Mononuclear cell (primary cell): ENCODE data around the gene C16orf74. TPM values are rescaled to one million over a fixed set of nuclear protein-coding genes. Genes with fewer than 3 reads are reported as not detected.

Experiments
- H3K27me3 ChIP-seq: 2 replicates; pipeline ENCODE4 v1.6.0; 2011; ENCODE audit warnings: low read length, control low read depth; ENCODE audit not compliant: insufficient read depth
- H3K4me1 ChIP-seq: 2 replicates; pipeline ENCODE4 v1.5.1; 2011; ENCODE audit warnings: mild to moderate bottlenecking, low read length, control low read depth; ENCODE audit not compliant: insufficient read depth
- H3K4me3 ChIP-seq: 2 replicates; pipeline ENCODE4 v1.5.1; 2011; ENCODE audit warnings: mild to moderate bottlenecking, low read length, moderate library complexity
- H3K9me3 ChIP-seq: 2 replicates; pipeline ENCODE4 v1.5.1; 2011; ENCODE audit warnings: low read depth, mild to moderate bottlenecking, control low read depth, low read length
- total RNA-seq: library from RNA; depleted of rRNA; stranded (reverse); fragments of >200 nt; gene quantifications from one replicate; pipeline ENCODE4 v1.2.3, GENCODE V29; 2012

The C16orf74 gene
- total RNA-seq, 1 donor, result 4.3 TPM

GRCh38 chr16:85673529-85674417 lies 77.1 kb downstream of the C16orf74 start:
- no peaks in the 10 kb centered on the region for H3K27me3 ChIP-seq
- no peaks in the 10 kb centered on the region for H3K9me3 ChIP-seq
- no peak overlapping the region for H3K4me3 ChIP-seq
- no peaks in the 10 kb centered on the region for H3K4me1 ChIP-seq

- no peaks in the 10 kb centered on the region for H3K4me1 ChIP-seq
- no peak overlapping the region for H3K4me3 ChIP-seq
- H3K9me3 ChIP-seq, result no peaks in the 10 kb centered on the region
- no peaks in the 10 kb centered on the region for H3K27me3 ChIP-seq
These were observed 80.1 kb downstream of the C16orf74 start for GRCh38 chr16:85670840-85671239.

- no peaks in the 10 kb centered on the region for H3K9me3 ChIP-seq
- no peaks in the 10 kb centered on the region for H3K4me1 ChIP-seq
- no peaks in the 10 kb centered on the region for H3K27me3 ChIP-seq
- no peak overlapping the region for H3K4me3 ChIP-seq
These were observed 82.0 kb downstream of the C16orf74 start for GRCh38 chr16:85668676-85669424.

GRCh38 chr16:85667841-85668413 lies 83.0 kb downstream of the C16orf74 start:
- Histone ChIP-seq H3K4me1 (no peaks in the 10 kb centered on the region), H3K4me3 (no peak overlapping the region), H3K27me3 (no peaks in the 10 kb centered on the region), H3K9me3 (no peaks in the 10 kb centered on the region)

- H3K27me3 ChIP-seq, result no peaks in the 10 kb centered on the region
- H3K4me1 ChIP-seq, result no peaks in the 10 kb centered on the region
- no peak overlapping the region for H3K4me3 ChIP-seq
- H3K9me3 ChIP-seq, result no peaks in the 10 kb centered on the region
These were observed 83.6 kb downstream of the C16orf74 start for GRCh38 chr16:85667261-85667660.

- Histone ChIP-seq H3K9me3 (no peaks in the 10 kb centered on the region), H3K27me3 (no peaks in the 10 kb centered on the region), H3K4me3 (no peak overlapping the region), H3K4me1 (no peaks in the 10 kb centered on the region)
These were observed 85.0 kb downstream of the C16orf74 start for GRCh38 chr16:85665929-85666328.

GRCh38 chr16:85665373-85665740 lies 85.5 kb downstream of the C16orf74 start:
- no peaks in the 10 kb centered on the region for H3K4me1 ChIP-seq
- H3K4me3 ChIP-seq, result no peak overlapping the region
- no peaks in the 10 kb centered on the region for H3K9me3 ChIP-seq
- no peaks in the 10 kb centered on the region for H3K27me3 ChIP-seq

GRCh38 chr16:85664580-85665372 lies 86.1 kb downstream of the C16orf74 start:
- Histone ChIP-seq H3K4me1 (no peaks in the 10 kb centered on the region), H3K9me3 (no peaks in the 10 kb centered on the region), H3K4me3 (no peak overlapping the region), H3K27me3 (no peaks in the 10 kb centered on the region)

- no peaks in the 10 kb centered on the region for H3K27me3 ChIP-seq
- no peak overlapping the region for H3K4me3 ChIP-seq
- H3K4me1 ChIP-seq, result no peaks in the 10 kb centered on the region
- no peaks in the 10 kb centered on the region for H3K9me3 ChIP-seq
These were observed 87.0 kb downstream of the C16orf74 start for GRCh38 chr16:85663891-85664321.

- Histone ChIP-seq H3K9me3 (no peaks in the 10 kb centered on the region), H3K27me3 (no peaks in the 10 kb centered on the region), H3K4me1 (no peaks in the 10 kb centered on the region), H3K4me3 (no peak overlapping the region)
These were observed 87.7 kb downstream of the C16orf74 start for GRCh38 chr16:85662976-85663830.

GRCh38 chr16:85662482-85662812 lies 88.4 kb downstream of the C16orf74 start:
- H3K27me3 ChIP-seq, result no peaks in the 10 kb centered on the region
- no peaks in the 10 kb centered on the region for H3K9me3 ChIP-seq
- no peaks in the 10 kb centered on the region for H3K4me1 ChIP-seq
- H3K4me3 ChIP-seq, result no peak overlapping the region

GRCh38 chr16:85661740-85662481 lies 89.0 kb downstream of the C16orf74 start:
- H3K4me1 ChIP-seq, result no peaks in the 10 kb centered on the region
- no peak overlapping the region for H3K4me3 ChIP-seq
- no peaks in the 10 kb centered on the region for H3K27me3 ChIP-seq
- H3K9me3 ChIP-seq, result no peaks in the 10 kb centered on the region

- no peaks in the 10 kb centered on the region for H3K27me3 ChIP-seq
- no peaks in the 10 kb centered on the region for H3K9me3 ChIP-seq
- H3K4me1 ChIP-seq, result no peaks in the 10 kb centered on the region
- no peak overlapping the region for H3K4me3 ChIP-seq
These were observed 89.8 kb downstream of the C16orf74 start for GRCh38 chr16:85660843-85661739.
